Transverse colon (tissue), 4 donors: ENCODE results near the gene ALDH7A1.

Experiments used
- CTCF ChIP-seq, 5 experiments: fragments of 200-600 bp in 3 of 5; fragments of 450-650 bp in 2 of 5; sonication (generic) in 3 of 5; IDR thresholded peaks; 1 replicate in 2 of 5; 2 replicates in 3 of 5; pipeline ENCODE4 v1.5.1; 2016 to 2017; ENCODE audit warnings: antibody characterized with exemption in 5 of 5, inconsistent platforms in 3 of 5, mild to moderate bottlenecking in 2 of 5, moderate library complexity in 1 of 5
- POLR2A ChIP-seq: fragments of 450-650 bp; IDR thresholded peaks from one replicate; pipeline ENCODE4 v1.6.1; 2016; ENCODE audit warnings: antibody characterized with exemption, mild to moderate bottlenecking, moderate library complexity
- POLR2AphosphoS5 ChIP-seq, 3 donors: sonication (generic); formaldehyde crosslinking; IDR thresholded peaks; one replicate each; pipeline ENCODE4 v1.6.1; 2016; ENCODE audit warnings: antibody characterized with exemption in 3 of 3

GRCh38 chr5:126515337-126515736 lies 79.7 kb downstream of the ALDH7A1 start:
- TF ChIP-seq POLR2AphosphoS5 (IDR thresholded peaks at IDR 0.05) (no peak), CTCF (IDR thresholded peaks at IDR 0.05) (no peak), POLR2A (no peak)
